K562 (cell line): Measurements from ENCODE around the gene AS3MT. TPM values are rescaled to one million over a fixed set of nuclear protein-coding genes. Genes with fewer than 3 reads are reported as not detected.

Experiments used
- CTCF ChIP-seq, 3 experiments: IDR thresholded peaks in 2 of 3; conservative IDR thresholded peaks in 1 of 3; 2 replicates each; pipeline ENCODE4 v1.5.1; 2011 to 2012; ENCODE audit warnings: low read length in 3 of 3, mild to moderate bottlenecking in 3 of 3, control low read depth in 2 of 3, improper control_type of control experiment in 1 of 3, inconsistent platforms in 1 of 3, low read depth in 1 of 3, mixed read lengths in 1 of 3, moderate library complexity in 1 of 3; ENCODE audit not compliant: insufficient read depth in 2 of 3
- REST ChIP-seq, 2 experiments: fragments of 450-650 bp; formaldehyde crosslinking in 1 of 2; IDR thresholded peaks; 2 replicates each; pipeline versions ENCODE4 v1.4.0 to v1.6.1; 2014 to 2020; ENCODE audit warnings: mild to moderate bottlenecking in 2 of 2, borderline replicate concordance in 1 of 2, low read depth in 1 of 2
- polyA plus RNA-seq, 8 experiments: library from polyadenylated mRNA; depleted of rRNA in 4 of 8; stranded (reverse) in 5 of 8; unstranded in 3 of 8; fragments of >200 nt; fragmentation: Nextera tagmentation in 2 of 8; fragmentation: Illumina TruSeq in 1 of 8; extraction: Ambion mirVana in 2 of 8; extraction: Trizol in 1 of 8; gene quantifications; 2 replicates each; pipeline versions ENCODE4 v1.2.1 to v1.2.3, GENCODE V29; 2011 to 2014; ENCODE audit warnings: inconsistent platforms in 1 of 8, missing spikeins in 1 of 8
- total RNA-seq, 7 experiments: library from RNA; depleted of rRNA in 6 of 7; stranded (reverse); fragments of >200 nt in 6 of 7; fragmentation: Illumina TruSeq in 2 of 7; extraction: Trizol in 2 of 7; gene quantifications; 2 replicates each; pipeline versions ENCODE4 v1.2.1 to v1.2.3, GENCODE V29; 2011 to 2021; ENCODE audit warnings: low replicate concordance in 1 of 7

The AS3MT gene
- total and polyA plus RNA-seq, 9 of the 15 experiments (the other 6 are each of a cell fraction or from before 2014, with no cell fraction given), result 0.04 to 0.33 (median 0.19) TPM; not detected in 2

- TF ChIP-seq REST (IDR thresholded peaks at IDR 0.05; ENCODE audit: borderline replicate concordance) (0 out of 2 replicates have a peak, but pooled peaks have one; percentile 4), REST (CRISPR knock-in tag; IDR thresholded peaks at IDR 0.05; ENCODE audit: low read depth) (no peak), CTCF (IDR thresholded peaks at IDR 0.05 in 2 of 3, conservative IDR thresholded peaks at IDR 0.05 in 1 of 3; ENCODE audit: insufficient read depth in 2 of 3, low read depth in 1 of 3, low read length in 3 of 3) (0 out of 6 replicates have a peak, but pooled peaks of 1 of the 3 experiments have one; percentile 3)
Observed at GRCh38 chr10:102916173-102916572, 46.9 kb downstream of the AS3MT start (continued).
